Kidney (tissue), 14 donors: ENCODE results near the gene CYTH1. TPM values are rescaled to one million over a fixed set of nuclear protein-coding genes. Genes with fewer than 3 reads are reported as not detected.

Experiments
- DNase-seq, 5 donors: peaks; one replicate each; pipeline ENCODE4 v3.0.0-alpha.2; 2013 to 2020
- FAIRE-seq: peaks from 2 replicates; lab custom pipeline; 2012; peaks lifted over from hg19 to GRCh38; lab: Jason Lieb, UNC
- H3K27ac ChIP-seq, 2 donors: one replicate each; pipeline ENCODE4 v1.7.0; 2013; ENCODE audit warnings: low read depth in 2 of 2, low read length in 2 of 2, inconsistent platforms in 1 of 2
- H3K27me3 ChIP-seq: one replicate; pipeline ENCODE4 v1.7.1; 2013; ENCODE audit warnings: low read length, inconsistent platforms; ENCODE audit not compliant: control insufficient read depth, insufficient read depth
- H3K36me3 ChIP-seq, 3 donors: one replicate each; pipeline versions ENCODE4 v1.7.0 to v1.7.1; 2013; ENCODE audit warnings: low read length in 3 of 3, control low read depth in 1 of 3, inconsistent platforms in 1 of 3; ENCODE audit not compliant: insufficient read depth in 3 of 3, control insufficient read depth in 2 of 3
- H3K4me1 ChIP-seq, 3 donors: one replicate each; pipeline versions ENCODE4 v1.7.0 to v1.7.1; 2013; ENCODE audit warnings: low read length in 3 of 3, inconsistent platforms in 1 of 3, low read depth in 1 of 3; ENCODE audit not compliant: control insufficient read depth in 2 of 3, insufficient read depth in 2 of 3
- H3K4me3 ChIP-seq, 3 donors: one replicate each; pipeline versions ENCODE4 v1.7.0 to v1.8.1; 2013; ENCODE audit warnings: low read length in 3 of 3, control low read depth in 1 of 3, inconsistent platforms in 1 of 3
- H3K9ac ChIP-seq, 3 donors: one replicate each; pipeline versions ENCODE4 v1.7.0 to v1.7.1; 2013; ENCODE audit warnings: low read length in 3 of 3, control low read depth in 1 of 3, inconsistent platforms in 1 of 3
- H3K9me3 ChIP-seq, 3 donors: one replicate each; pipeline versions ENCODE4 v1.7.0 to v1.7.1; 2013; ENCODE audit warnings: low read length in 3 of 3, control low read depth in 1 of 3, inconsistent platforms in 1 of 3; ENCODE audit not compliant: control insufficient read depth in 2 of 3, insufficient read depth in 1 of 3
- CTCF ChIP-seq: IDR thresholded peaks from 3 replicates; pipeline ENCODE4 v1.5.1; 2012; ENCODE audit warnings: mild to moderate bottlenecking, moderate library complexity, borderline replicate concordance; ENCODE audit not compliant: insufficient read depth; ENCODE audit errors: extremely low read depth
- intact Hi-C: fragments of 100-400 bp; cut with DNase I; formaldehyde crosslinking; loops from one replicate; pipeline ENCODE4 v1.11.1; 2022
- polyA plus RNA-seq: library from polyadenylated mRNA; stranded (reverse); fragments of 350-450 nt; fragmentation: Illumina TruSeq; extraction: RNeasy Lipid Tissue Mini Kit (QIAGEN cat#74804); gene quantifications from one replicate; pipeline ENCODE4 v1.2.3, GENCODE V29; 2014; ENCODE audit warnings: low read depth, low replicate concordance; ENCODE audit not compliant: insufficient read depth
- total RNA-seq: library from RNA; stranded (reverse); fragmentation: NEBNext Ultra II Directional; extraction: Animal tissue kit (Norgen Biotek cat#: 25700); gene quantifications from one replicate; pipeline ENCODE4 v1.2.1, GENCODE V29; 2021
- donor health status: control.
- donor health status: control.
- donor health status: control.
- donor health status: control.
- donor health status: control.
- donor health status: DM: yes; HTN: yes; CAD: no.
- donor health status: Normal renal cell carcinoma (clear cell type).

The CYTH1 gene
- total and polyA plus RNA-seq, 2 donors from 2014 or later, result 25.3 to 59.7 TPM

- no peak for FAIRE-seq
- DNase-seq, result no peak
- H3K9me3 ChIP-seq, result no peaks in the 10 kb centered on the region
- H3K4me1 ChIP-seq, result peaks cover 0 to 4% (median 2%) of the 10 kb centered on the region in 3 donors
- no peak for TF ChIP-seq CTCF
- H3K4me3 ChIP-seq, result no peak overlapping the region
- intact Hi-C loops, result no loop called here
- H3K36me3 ChIP-seq, result peaks cover 0 to 12% (median 4%) of the 10 kb centered on the region in 3 donors
- H3K27ac ChIP-seq, result no peak overlapping the region
- no peaks in the 10 kb centered on the region for H3K27me3 ChIP-seq
- H3K9ac ChIP-seq, result no peak overlapping the region
These were observed 112.0 kb downstream of the CYTH1 start for GRCh38 chr17:78669975-78670518.

- Histone ChIP-seq H3K27ac (no peak overlapping the region), H3K27me3 (no peaks in the 10 kb centered on the region), H3K9ac (no peak overlapping the region), H3K4me3 (no peak overlapping the region), H3K9me3 (no peaks in the 10 kb centered on the region), H3K4me1 (peaks cover 0 to 6% (median 4%) of the 10 kb centered on the region in 3 donors), H3K36me3 (peaks cover 0 to 7% (median 3%) of the 10 kb centered on the region in 3 donors)
- TF ChIP-seq CTCF, result no peak
- intact Hi-C loops, result no loop called here
- no peak for FAIRE-seq
- DNase-seq, result no peak
These were observed 112.7 kb downstream of the CYTH1 start for GRCh38 chr17:78669256-78669974.

- Histone ChIP-seq H3K9me3 (no peaks in the 10 kb centered on the region), H3K4me3 (no peak overlapping the region), H3K27ac (no peak overlapping the region), H3K27me3 (no peaks in the 10 kb centered on the region), H3K9ac (no peak overlapping the region), H3K4me1 (peaks cover 0 to 6% (median 4%) of the 10 kb centered on the region in 3 donors), H3K36me3 (peaks cover 0 to 7% (median 3%) of the 10 kb centered on the region in 3 donors)
- DNase-seq, result no peak
- intact Hi-C loops, result no loop called here
- no peak for FAIRE-seq
- TF ChIP-seq CTCF, result no peak
These were observed 113.2 kb downstream of the CYTH1 start for GRCh38 chr17:78668847-78669246.
